Measurements from ENCODE around the gene PDK2.

The PDK2 gene

GRCh38 chr17:50072925-50073324 lies 22.2 kb upstream of the PDK2 start (continued):
- TF ChIP-seq BACH2 (CRISPR knock-in tag; IDR thresholded peaks at IDR 0.05; ENCODE audit: borderline replicate concordance) (no peak), TCF4 (CRISPR knock-in tag; IDR thresholded peaks at IDR 0.05; ENCODE audit: borderline replicate concordance) (no peak)

DNA sequence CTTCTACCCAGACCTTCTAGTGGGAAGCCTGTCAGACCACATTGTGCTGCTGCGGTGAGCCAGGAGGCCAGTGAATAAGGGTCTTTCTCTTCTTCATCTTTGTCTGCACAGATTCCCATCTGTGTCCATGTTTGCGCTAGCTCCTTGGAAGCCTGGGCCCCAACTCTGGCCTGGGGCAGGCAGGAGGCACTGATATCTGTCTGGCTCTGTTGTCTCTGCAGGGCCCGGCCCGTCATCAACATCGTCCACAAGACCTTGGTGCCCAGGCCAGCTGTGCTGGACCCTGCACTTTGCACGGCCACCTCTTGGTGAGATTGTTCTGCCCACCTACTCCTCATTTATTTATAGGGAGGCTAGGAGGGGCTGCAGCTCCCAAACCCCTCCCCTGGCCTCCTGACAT lies 20.9 kb upstream of the PDK2 start:
- ATAC-seq: no peak
- TF ChIP-seq PATZ1 (CRISPR knock-in tag; IDR thresholded peaks at IDR 0.05; ENCODE audit: borderline replicate concordance) (no peak), ISL1 (CRISPR knock-in tag; IDR thresholded peaks at IDR 0.05) (no peak), ZFP30 (CRISPR knock-in tag; IDR thresholded peaks at IDR 0.05) (no peak), ARNTL (CRISPR knock-in tag; IDR thresholded peaks at IDR 0.05; ENCODE audit: borderline replicate concordance, low read depth) (no peak), SNAI2 (CRISPR knock-in tag; IDR thresholded peaks at IDR 0.05) (no peak), TCF4 (CRISPR knock-in tag; IDR thresholded peaks at IDR 0.05; ENCODE audit: borderline replicate concordance) (no peak), ESRRG (CRISPR knock-in tag; IDR thresholded peaks at IDR 0.05) (no peak), ZFP3 (CRISPR knock-in tag; IDR thresholded peaks at IDR 0.05) (no peak), ZNF8 (CRISPR knock-in tag; IDR thresholded peaks at IDR 0.05) (no peak), CSRNP3 (CRISPR knock-in tag; IDR thresholded peaks at IDR 0.05) (no peak), OSR1 (CRISPR knock-in tag; IDR thresholded peaks at IDR 0.05) (no peak), PPARA (CRISPR knock-in tag; IDR thresholded peaks at IDR 0.05; ENCODE audit: borderline replicate concordance) (no peak), CSDC2 (CRISPR knock-in tag; IDR thresholded peaks at IDR 0.05) (no peak), GLIS3 (CRISPR knock-in tag; IDR thresholded peaks at IDR 0.05) (no peak), RARB (CRISPR knock-in tag; IDR thresholded peaks at IDR 0.05) (no peak)
- TF ChIP-seq, protein P1, sequence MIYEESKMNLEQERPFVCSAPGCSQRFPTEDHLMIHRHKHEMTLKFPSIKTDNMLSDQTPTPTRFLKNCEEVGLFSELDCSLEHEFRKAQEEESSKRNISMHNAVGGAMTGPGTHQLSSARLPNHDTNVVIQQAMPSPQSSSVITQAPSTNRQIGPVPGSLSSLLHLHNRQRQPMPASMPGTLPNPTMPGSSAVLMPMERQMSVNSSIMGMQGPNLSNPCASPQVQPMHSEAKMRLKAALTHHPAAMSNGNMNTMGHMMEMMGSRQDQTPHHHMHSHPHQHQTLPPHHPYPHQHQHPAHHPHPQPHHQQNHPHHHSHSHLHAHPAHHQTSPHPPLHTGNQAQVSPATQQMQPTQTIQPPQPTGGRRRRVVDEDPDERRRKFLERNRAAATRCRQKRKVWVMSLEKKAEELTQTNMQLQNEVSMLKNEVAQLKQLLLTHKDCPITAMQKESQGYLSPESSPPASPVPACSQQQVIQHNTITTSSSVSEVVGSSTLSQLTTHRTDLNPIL (CRISPR knock-in tag; IDR thresholded peaks at IDR 0.05; ENCODE audit: low read depth): no peak
- TF ChIP-seq, protein P2, sequence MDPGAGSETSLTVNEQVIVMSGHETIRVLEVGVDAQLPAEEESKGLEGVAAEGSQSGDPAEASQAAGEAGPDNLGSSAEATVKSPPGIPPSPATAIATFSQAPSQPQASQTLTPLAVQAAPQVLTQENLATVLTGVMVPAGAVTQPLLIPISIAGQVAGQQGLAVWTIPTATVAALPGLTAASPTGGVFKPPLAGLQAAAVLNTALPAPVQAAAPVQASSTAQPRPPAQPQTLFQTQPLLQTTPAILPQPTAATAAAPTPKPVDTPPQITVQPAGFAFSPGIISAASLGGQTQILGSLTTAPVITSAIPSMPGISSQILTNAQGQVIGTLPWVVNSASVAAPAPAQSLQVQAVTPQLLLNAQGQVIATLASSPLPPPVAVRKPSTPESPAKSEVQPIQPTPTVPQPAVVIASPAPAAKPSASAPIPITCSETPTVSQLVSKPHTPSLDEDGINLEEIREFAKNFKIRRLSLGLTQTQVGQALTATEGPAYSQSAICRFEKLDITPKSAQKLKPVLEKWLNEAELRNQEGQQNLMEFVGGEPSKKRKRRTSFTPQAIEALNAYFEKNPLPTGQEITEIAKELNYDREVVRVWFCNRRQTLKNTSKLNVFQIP (CRISPR knock-in tag; IDR thresholded peaks at IDR 0.05; ENCODE audit: borderline replicate concordance, low read depth): no peak
- TF ChIP-seq, protein P3, sequence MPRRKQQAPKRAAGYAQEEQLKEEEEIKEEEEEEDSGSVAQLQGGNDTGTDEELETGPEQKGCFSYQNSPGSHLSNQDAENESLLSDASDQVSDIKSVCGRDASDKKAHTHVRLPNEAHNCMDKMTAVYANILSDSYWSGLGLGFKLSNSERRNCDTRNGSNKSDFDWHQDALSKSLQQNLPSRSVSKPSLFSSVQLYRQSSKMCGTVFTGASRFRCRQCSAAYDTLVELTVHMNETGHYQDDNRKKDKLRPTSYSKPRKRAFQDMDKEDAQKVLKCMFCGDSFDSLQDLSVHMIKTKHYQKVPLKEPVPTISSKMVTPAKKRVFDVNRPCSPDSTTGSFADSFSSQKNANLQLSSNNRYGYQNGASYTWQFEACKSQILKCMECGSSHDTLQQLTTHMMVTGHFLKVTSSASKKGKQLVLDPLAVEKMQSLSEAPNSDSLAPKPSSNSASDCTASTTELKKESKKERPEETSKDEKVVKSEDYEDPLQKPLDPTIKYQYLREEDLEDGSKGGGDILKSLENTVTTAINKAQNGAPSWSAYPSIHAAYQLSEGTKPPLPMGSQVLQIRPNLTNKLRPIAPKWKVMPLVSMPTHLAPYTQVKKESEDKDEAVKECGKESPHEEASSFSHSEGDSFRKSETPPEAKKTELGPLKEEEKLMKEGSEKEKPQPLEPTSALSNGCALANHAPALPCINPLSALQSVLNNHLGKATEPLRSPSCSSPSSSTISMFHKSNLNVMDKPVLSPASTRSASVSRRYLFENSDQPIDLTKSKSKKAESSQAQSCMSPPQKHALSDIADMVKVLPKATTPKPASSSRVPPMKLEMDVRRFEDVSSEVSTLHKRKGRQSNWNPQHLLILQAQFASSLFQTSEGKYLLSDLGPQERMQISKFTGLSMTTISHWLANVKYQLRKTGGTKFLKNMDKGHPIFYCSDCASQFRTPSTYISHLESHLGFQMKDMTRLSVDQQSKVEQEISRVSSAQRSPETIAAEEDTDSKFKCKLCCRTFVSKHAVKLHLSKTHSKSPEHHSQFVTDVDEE (CRISPR knock-in tag; IDR thresholded peaks at IDR 0.05): no peak

GRCh38 chr17:50075446-50076032 lies 19.6 kb upstream of the PDK2 start:
- TF ChIP-seq ESRRG (CRISPR knock-in tag; IDR thresholded peaks at IDR 0.05): no peak
- TF ChIP-seq SNAI2 (CRISPR knock-in tag; IDR thresholded peaks at IDR 0.05): no peak
- TF ChIP-seq RARB (CRISPR knock-in tag; IDR thresholded peaks at IDR 0.05): no peak
- TF ChIP-seq ZC3H10 (CRISPR knock-in tag; IDR thresholded peaks at IDR 0.05): no peak
- TF ChIP-seq, protein P1 (CRISPR knock-in tag; IDR thresholded peaks at IDR 0.05; ENCODE audit: low read depth): no peak
- no peak for TF ChIP-seq ZNF70 (CRISPR knock-in tag; IDR thresholded peaks at IDR 0.05)
- TF ChIP-seq, protein P3 (CRISPR knock-in tag; IDR thresholded peaks at IDR 0.05): no peak
- TF ChIP-seq ZNF565 (CRISPR knock-in tag; conservative IDR thresholded peaks at IDR 0.05; ENCODE audit: low read depth): no peak
- no peak for TF ChIP-seq ZFP30 (CRISPR knock-in tag; IDR thresholded peaks at IDR 0.05)
- no peak for TF ChIP-seq TCF4 (CRISPR knock-in tag; IDR thresholded peaks at IDR 0.05; ENCODE audit: borderline replicate concordance)
- no peak for TF ChIP-seq OSR1 (CRISPR knock-in tag; IDR thresholded peaks at IDR 0.05)
- no peak for TF ChIP-seq CSRNP3 (CRISPR knock-in tag; IDR thresholded peaks at IDR 0.05)
- no peak for ATAC-seq

Measured in SK-N-SH treated with all-trans-retinoic acid at 6 μM for 48 hours (cell line).